Suprapubic skin (tissue), 4 donors: ENCODE data around the gene LDB2. TPM values are rescaled to one million over a fixed set of nuclear protein-coding genes. Genes with fewer than 3 reads are reported as not detected.

Experiments used
- DNase-seq, 2 donors: peaks; one replicate each; pipeline ENCODE4 v3.0.0-alpha.2; 2019; ENCODE audit warnings: low spot score in 2 of 2
- H3K27ac ChIP-seq: fragments of 200-600 bp; sonication (generic); one replicate; pipeline ENCODE4 v1.5.1; 2019
- H3K27me3 ChIP-seq: fragments of 200-600 bp; sonication (generic); one replicate; pipeline ENCODE4 v1.5.1; 2019
- H3K36me3 ChIP-seq: fragments of 200-600 bp; sonication (generic); one replicate; pipeline ENCODE4 v1.5.1; 2019
- H3K4me1 ChIP-seq: fragments of 200-600 bp; sonication (generic); one replicate; pipeline ENCODE4 v1.5.1; 2019
- H3K4me3 ChIP-seq: fragments of 200-600 bp; sonication (generic); one replicate; pipeline ENCODE4 v1.5.1; 2019; ENCODE audit warnings: mild to moderate bottlenecking
- H3K9me3 ChIP-seq: fragments of 200-600 bp; sonication (generic); one replicate; pipeline ENCODE4 v1.5.1; 2019
- EP300 ChIP-seq: sonication (generic); formaldehyde crosslinking; IDR thresholded peaks from one replicate; pipeline ENCODE4 v1.6.1; 2017; ENCODE audit warnings: antibody characterized with exemption
- POLR2A ChIP-seq, 2 donors: fragments of 450-650 bp; IDR thresholded peaks; one replicate each; pipeline ENCODE4 v1.6.1; 2017; ENCODE audit warnings: antibody characterized with exemption in 2 of 2, mild to moderate bottlenecking in 2 of 2, moderate library complexity in 2 of 2
- POLR2AphosphoS5 ChIP-seq, 3 donors: sonication (generic); formaldehyde crosslinking; IDR thresholded peaks; one replicate each; pipeline ENCODE4 v1.6.1; 2017; ENCODE audit warnings: antibody characterized with exemption in 3 of 3
- WGBS: methylation state at CpG from one replicate; pipeline ENCODE4 v1.1.5; 2018; 5-methylcytosine and 5-hydroxymethylcytosine counted together
- total RNA-seq, 4 donors: library from RNA; depleted of rRNA; stranded (reverse); fragments of >200 nt; gene quantifications; one replicate each; pipeline ENCODE4 v1.1.0, GENCODE V29; 2016
- TF ChIP-seq, protein P1 (sequence below), 2 donors: fragments of 200-600 bp in 1 of 2; fragments of 450-650 bp in 1 of 2; sonication (generic) in 1 of 2; IDR thresholded peaks; one replicate each; pipeline ENCODE4 v1.5.1; 2016 to 2019; ENCODE audit warnings: antibody characterized with exemption in 2 of 2, mild to moderate bottlenecking in 1 of 2, moderate library complexity in 1 of 2

LDB2 gene
- total RNA-seq, 4 donors from 2014 or later = 4.7 to 17.7 (median 9.9) TPM

- H3K4me1 ChIP-seq = no peaks in the 10 kb centered on the region
- no peak overlapping the region for H3K4me3 ChIP-seq
- no peaks in the 10 kb centered on the region for H3K27me3 ChIP-seq
- no peaks in the 10 kb centered on the region for H3K9me3 ChIP-seq
- no peak for DNase-seq
- TF ChIP-seq, protein P1, sequence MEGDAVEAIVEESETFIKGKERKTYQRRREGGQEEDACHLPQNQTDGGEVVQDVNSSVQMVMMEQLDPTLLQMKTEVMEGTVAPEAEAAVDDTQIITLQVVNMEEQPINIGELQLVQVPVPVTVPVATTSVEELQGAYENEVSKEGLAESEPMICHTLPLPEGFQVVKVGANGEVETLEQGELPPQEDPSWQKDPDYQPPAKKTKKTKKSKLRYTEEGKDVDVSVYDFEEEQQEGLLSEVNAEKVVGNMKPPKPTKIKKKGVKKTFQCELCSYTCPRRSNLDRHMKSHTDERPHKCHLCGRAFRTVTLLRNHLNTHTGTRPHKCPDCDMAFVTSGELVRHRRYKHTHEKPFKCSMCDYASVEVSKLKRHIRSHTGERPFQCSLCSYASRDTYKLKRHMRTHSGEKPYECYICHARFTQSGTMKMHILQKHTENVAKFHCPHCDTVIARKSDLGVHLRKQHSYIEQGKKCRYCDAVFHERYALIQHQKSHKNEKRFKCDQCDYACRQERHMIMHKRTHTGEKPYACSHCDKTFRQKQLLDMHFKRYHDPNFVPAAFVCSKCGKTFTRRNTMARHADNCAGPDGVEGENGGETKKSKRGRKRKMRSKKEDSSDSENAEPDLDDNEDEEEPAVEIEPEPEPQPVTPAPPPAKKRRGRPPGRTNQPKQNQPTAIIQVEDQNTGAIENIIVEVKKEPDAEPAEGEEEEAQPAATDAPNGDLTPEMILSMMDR (IDR thresholded peaks at IDR 0.05) = no peak
- no peak for TF ChIP-seq EP300
- no peak for TF ChIP-seq POLR2AphosphoS5 (IDR thresholded peaks at IDR 0.05)
- no peak for TF ChIP-seq POLR2A (IDR thresholded peaks at IDR 0.05)
- 65% methylated on average over 12 of the region's 12 CpGs for WGBS
- H3K27ac ChIP-seq = peak overlapping the region; percentile 22
- H3K36me3 ChIP-seq = no peaks in the 10 kb centered on the region
These were observed 70.4 kb downstream of the LDB2 start for GRCh38 chr4:16827794-16828724.

- DNase-seq = no peak
- Histone ChIP-seq H3K27me3 (no peaks in the 10 kb centered on the region), H3K9me3 (no peaks in the 10 kb centered on the region), H3K4me3 (no peak overlapping the region), H3K27ac (no peak overlapping the region), H3K4me1 (no peaks in the 10 kb centered on the region), H3K36me3 (no peaks in the 10 kb centered on the region)
- 49% methylated on average over 4 of the region's 4 CpGs for WGBS
- TF ChIP-seq, protein P1 (IDR thresholded peaks at IDR 0.05) = no peak
- TF ChIP-seq EP300 (no peak), POLR2AphosphoS5 (IDR thresholded peaks at IDR 0.05) (no peak), POLR2A (IDR thresholded peaks at IDR 0.05) (no peak)
These were observed 71.4 kb downstream of the LDB2 start for GRCh38 chr4:16827045-16827444.

DNA sequence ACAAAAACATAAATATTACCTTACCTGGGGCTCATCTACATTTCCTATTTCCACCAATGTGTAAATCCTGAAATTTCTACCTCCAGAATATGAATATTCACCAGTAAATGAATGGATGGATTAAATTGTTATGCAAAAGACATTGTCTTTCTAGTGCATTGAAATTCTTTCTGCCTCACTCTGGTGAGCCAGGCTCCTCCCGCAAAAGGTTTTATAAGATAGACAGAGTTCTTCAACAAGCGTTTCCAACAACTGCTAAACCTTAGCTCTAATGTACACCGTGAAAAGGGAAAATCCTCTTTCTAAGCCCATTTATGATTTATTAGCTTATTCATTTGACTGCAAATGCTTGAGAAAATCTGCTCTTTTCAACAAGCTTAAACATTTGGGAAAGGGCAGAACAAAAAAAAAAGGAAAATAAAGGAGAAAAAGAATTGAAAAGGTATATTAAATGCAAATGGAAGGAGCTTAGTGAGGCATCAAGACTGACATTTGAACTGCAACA is 72.0 kb downstream of the LDB2 start:
- Histone ChIP-seq H3K4me1 (no peaks in the 10 kb centered on the region), H3K27ac (no peak overlapping the region), H3K36me3 (no peaks in the 10 kb centered on the region), H3K9me3 (no peaks in the 10 kb centered on the region), H3K27me3 (no peaks in the 10 kb centered on the region), H3K4me3 (no peak overlapping the region)
- 57% methylated on average over 3 of the region's 3 CpGs for WGBS
- no peak for DNase-seq
- TF ChIP-seq POLR2A (IDR thresholded peaks at IDR 0.05) = no peak
- no peak for TF ChIP-seq POLR2AphosphoS5 (IDR thresholded peaks at IDR 0.05)
- no peak for TF ChIP-seq EP300
- TF ChIP-seq, protein P1 (IDR thresholded peaks at IDR 0.05) = no peak

DNA sequence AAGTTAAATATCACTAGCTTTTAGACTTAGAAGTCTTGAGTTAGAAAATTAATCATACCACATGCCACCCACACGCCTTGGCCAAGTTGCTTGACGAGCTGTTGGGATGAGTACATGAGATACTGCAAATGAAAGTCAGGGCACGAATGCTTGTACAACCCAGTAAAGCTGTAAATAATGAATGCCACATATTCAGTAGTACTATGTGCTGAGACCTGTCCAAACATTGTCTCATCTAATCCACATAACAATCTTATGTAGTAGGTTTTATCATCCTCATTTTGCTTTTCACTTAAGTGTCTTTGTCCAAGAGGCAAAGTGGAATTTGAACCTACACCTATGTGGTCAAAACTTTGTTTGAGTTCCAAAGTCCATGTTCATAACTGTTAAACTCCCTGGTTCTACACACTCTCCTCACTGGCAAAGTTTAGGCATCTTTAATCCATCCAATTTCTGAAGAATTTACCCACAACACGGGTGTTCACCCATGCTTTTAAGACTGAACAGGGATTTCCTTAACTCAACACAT is 74.1 kb downstream of the LDB2 start:
- Histone ChIP-seq H3K9me3 (no peaks in the 10 kb centered on the region), H3K36me3 (no peaks in the 10 kb centered on the region), H3K4me3 (no peak overlapping the region), H3K27me3 (no peaks in the 10 kb centered on the region), H3K4me1 (no peaks in the 10 kb centered on the region), H3K27ac (no peak overlapping the region)
- WGBS = 36% methylated on average over 4 of the region's 4 CpGs
- no peak for TF ChIP-seq EP300
- no peak for TF ChIP-seq POLR2AphosphoS5 (IDR thresholded peaks at IDR 0.05)
- TF ChIP-seq, protein P1 (IDR thresholded peaks at IDR 0.05) = no peak
- no peak for TF ChIP-seq POLR2A (IDR thresholded peaks at IDR 0.05)
- DNase-seq = no peak

DNA sequence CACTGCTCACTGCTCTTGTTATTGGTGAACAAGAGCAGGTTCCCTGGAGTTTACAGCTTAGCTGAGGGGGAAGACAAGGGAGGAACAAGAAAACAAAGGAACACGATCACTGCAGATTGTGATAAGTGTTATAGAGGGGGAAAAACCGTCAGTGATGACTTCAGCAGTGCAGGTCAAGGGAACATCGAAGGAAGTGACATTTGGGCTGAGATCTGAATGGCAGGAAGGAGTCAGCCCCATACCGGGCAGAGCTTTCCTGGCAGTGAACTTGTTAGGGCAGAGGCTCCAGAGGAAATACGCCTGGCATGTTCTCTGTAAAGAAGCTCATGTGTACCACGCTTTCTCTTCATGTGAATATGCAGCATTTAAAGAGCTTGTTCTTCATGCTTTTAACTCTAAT is 78.1 kb downstream of the LDB2 start:
- 35% methylated on average over 6 of the region's 6 CpGs for WGBS
- TF ChIP-seq EP300 (no peak), POLR2A (IDR thresholded peaks at IDR 0.05) (no peak), POLR2AphosphoS5 (IDR thresholded peaks at IDR 0.05) (no peak)
- TF ChIP-seq, protein P1 (IDR thresholded peaks at IDR 0.05) = no peak
- H3K9me3 ChIP-seq = no peaks in the 10 kb centered on the region
- no peak for DNase-seq
- no peaks in the 10 kb centered on the region for H3K4me1 ChIP-seq
- no peak overlapping the region for H3K4me3 ChIP-seq
- H3K27me3 ChIP-seq = no peaks in the 10 kb centered on the region
- H3K36me3 ChIP-seq = no peaks in the 10 kb centered on the region
- H3K27ac ChIP-seq = no peak overlapping the region
